Measurements from ENCODE around the gene MRPL17. TPM values are rescaled to one million over a fixed set of nuclear protein-coding genes. Genes with fewer than 3 reads are reported as not detected.
A peak's percentile ranks its signal among the peaks of the same experiment; 100 is the strongest.

MRPL17 gene
- total RNA-seq, 3 donors from 2014 or later = 21.2 to 29.7 (median 29.6) TPM

DNA sequence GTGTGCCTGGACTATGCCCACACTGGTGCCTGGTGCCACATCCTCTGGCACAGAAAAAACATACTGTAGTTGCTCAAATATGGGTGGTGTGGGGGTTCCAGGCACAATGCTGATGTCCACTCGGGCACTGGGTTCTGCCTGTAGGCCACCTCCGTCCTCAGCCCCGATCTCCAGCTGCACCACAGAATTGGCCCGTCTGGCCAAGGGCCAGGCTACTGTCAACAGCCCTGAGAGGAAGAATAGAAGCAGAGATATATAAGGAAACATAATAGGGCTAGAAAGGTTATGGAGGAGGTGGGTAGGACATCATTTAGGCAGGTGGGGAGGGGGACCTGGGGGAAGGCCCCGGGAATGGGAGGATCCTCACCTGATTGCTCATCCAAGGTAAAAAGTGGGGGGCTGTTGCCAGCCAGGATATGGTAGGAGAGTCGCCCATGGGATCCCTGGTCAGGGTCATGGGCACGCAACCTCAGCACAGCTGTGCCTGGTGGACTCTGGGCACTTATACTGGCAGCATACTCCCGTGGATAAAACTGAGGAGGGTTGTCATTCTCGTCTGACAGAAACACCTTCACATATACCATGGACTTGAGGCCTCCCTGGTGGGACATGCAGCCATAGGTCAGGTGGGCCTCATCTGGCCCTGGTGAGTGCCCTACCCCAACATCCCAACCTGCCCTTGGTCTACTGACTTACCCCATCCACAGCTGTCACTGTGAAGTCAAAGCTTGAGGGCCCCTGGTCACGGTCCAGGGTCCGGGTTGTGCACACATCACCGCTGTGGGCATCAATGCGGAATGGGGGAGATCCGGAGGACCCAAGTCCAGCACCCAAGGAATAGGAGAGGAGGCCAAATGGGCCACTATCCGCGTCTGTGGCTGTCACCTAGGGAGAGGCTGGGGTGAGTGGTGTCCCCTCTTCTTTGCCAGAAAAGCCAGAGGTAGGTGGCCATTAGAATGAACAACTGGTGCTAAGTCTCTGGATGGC is 49.4 kb downstream of the MRPL17 start:
- H3K36me3 ChIP-seq (ENCODE audit: low read depth) = no peaks in the 10 kb centered on the region
- intact Hi-C loops (cut with DNase I, micrococcal nuclease) = no loop called here

DNA sequence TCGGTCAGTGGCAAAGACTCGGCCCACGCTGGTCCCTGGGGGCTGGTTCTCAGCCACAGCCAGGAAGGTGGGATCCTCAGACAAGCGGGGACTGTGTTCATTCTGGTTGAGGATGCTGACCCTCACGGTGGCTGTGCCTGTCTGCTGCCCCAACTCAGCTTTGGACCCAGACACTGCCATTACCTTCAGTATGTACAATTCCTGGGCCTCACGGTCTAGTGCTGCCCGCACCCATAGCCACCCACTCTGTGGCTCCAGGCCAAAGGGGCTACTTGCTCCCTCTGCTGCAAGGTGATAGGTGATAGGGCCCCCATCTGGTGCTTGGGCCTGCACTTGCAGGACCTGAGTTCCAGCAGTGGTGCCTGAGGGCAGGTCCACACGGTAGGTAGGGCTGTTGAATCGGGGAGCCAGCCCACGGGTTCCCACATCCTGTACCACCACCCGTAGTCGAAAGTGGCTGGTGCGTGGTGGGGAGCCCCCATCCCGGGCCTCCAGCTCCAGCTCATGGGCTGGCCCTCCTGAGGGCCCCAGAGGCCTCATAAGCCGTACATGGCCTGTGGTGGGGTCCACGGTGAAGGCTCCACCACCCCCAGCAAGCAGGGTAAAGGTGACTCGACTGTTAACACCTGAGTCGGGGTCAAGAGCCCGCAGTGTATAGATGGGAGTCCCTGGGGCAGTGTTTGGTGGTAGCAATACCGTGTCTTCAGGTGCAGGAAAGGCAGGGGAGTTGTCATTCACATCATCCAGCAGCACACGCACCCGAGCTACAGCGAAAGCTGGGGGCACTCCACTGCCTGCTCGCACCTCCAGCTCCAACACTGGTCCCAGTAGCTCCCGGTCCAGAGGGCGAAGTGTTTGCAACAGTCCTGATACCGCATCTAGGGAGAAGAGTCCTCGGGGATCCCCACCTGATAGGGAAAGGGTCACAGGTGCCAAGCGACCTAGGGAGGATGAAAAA is 50.7 kb downstream of the MRPL17 start:
- DNase-seq (peak in 1 of 3 donors; percentile 50), ATAC-seq (no peak)
- H3K4me3 ChIP-seq = no peak overlapping the region
- intact Hi-C loops (cut with DNase I, micrococcal nuclease) = no loop called here
- peaks cover 13% of the 10 kb centered on the region for H3K4me1 ChIP-seq (ENCODE audit: low read depth)
- TF ChIP-seq, protein P1, sequence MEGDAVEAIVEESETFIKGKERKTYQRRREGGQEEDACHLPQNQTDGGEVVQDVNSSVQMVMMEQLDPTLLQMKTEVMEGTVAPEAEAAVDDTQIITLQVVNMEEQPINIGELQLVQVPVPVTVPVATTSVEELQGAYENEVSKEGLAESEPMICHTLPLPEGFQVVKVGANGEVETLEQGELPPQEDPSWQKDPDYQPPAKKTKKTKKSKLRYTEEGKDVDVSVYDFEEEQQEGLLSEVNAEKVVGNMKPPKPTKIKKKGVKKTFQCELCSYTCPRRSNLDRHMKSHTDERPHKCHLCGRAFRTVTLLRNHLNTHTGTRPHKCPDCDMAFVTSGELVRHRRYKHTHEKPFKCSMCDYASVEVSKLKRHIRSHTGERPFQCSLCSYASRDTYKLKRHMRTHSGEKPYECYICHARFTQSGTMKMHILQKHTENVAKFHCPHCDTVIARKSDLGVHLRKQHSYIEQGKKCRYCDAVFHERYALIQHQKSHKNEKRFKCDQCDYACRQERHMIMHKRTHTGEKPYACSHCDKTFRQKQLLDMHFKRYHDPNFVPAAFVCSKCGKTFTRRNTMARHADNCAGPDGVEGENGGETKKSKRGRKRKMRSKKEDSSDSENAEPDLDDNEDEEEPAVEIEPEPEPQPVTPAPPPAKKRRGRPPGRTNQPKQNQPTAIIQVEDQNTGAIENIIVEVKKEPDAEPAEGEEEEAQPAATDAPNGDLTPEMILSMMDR (IDR thresholded peaks at IDR 0.05) = no peak
- H3K36me3 ChIP-seq (ENCODE audit: low read depth) = no peaks in the 10 kb centered on the region
- H3K9me3 ChIP-seq = no peaks in the 10 kb centered on the region

More for the DNA sequence above, 49.4 kb downstream of the MRPL17 start:
- no peaks in the 10 kb centered on the region for H3K9me3 ChIP-seq
- TF ChIP-seq, protein P1 (IDR thresholded peaks at IDR 0.05) = no peak
- ATAC-seq (no peak), DNase-seq (no peak)
- H3K4me1 ChIP-seq (ENCODE audit: low read depth) = peaks cover 13% of the 10 kb centered on the region
- H3K4me3 ChIP-seq = no peak overlapping the region

DNA sequence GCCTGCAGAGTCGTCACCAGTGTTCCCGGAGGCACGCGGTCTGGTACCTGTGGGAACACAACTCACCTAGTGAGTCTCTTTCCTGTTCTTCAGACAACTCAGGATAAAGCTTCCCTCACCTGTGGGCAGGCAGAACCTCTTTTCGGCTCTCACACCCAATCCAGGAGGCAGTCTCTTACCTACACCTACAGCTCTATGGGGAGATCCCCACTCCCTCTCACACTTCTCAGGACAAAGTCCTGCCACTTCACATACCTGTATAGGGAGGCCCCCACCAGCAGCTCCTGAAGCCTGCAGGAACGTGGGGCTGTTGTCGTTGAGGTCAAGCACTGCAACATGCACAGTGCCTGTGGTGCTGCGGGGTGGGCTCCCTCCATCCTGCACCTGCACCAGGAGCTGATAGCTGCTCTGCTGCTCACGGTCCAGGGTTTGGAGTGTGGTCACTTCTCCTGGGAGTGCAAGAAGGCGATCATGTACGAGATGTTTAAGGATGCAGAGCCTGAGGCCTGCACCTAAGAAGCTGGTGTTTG is 51.7 kb downstream of the MRPL17 start:
- DNase-seq (no peak), ATAC-seq (no peak)
- H3K4me3 ChIP-seq = no peak overlapping the region
- TF ChIP-seq, protein P1 (IDR thresholded peaks at IDR 0.05) = no peak
- intact Hi-C loops (cut with DNase I, micrococcal nuclease) = no loop called here
- no peaks in the 10 kb centered on the region for H3K36me3 ChIP-seq (ENCODE audit: low read depth)
- H3K9me3 ChIP-seq = no peaks in the 10 kb centered on the region
- H3K4me1 ChIP-seq (ENCODE audit: low read depth) = peaks cover 13% of the 10 kb centered on the region

DNA sequence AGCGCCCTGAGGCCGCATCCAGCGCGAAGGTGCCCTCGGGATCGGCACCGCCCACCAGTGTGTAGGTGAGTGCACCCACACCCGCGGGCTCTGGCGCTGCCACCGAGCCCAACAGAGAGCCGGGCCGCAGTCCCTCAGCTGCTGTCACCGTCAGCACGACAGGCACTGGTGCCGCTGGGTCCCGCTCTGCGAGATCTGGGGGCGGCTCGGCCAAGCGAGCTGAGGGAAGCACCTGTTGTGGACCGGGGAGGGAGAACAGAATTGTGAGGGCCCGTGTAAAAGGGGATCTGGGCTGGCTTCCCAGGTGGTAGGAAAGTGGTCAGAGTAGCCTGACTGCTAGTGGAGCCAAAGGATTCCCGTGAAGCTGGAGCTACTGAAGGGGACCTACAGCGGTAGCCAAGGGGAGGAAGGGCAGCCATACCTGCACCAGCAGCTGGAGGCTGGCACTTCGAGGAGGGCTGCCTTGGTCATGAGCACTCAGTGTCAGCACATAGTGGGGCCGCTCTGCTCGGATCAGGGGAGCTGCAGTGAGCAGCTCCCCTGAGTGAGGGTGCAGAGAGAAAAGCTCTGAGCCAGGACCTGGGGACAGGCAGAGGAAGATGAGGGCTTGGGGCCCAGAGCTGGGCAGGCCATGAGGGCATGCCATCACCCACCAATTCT is 52.4 kb downstream of the MRPL17 start:
- Histone ChIP-seq H3K9me3 (no peaks in the 10 kb centered on the region), H3K4me3 (no peak overlapping the region), H3K36me3 (ENCODE audit: low read depth) (no peaks in the 10 kb centered on the region), H3K4me1 (ENCODE audit: low read depth) (peaks cover 9% of the 10 kb centered on the region)
- intact Hi-C loops (cut with DNase I, micrococcal nuclease) = no loop called here
- DNase-seq = peak in 1 of 3 donors; percentile 44
- TF ChIP-seq, protein P1 (IDR thresholded peaks at IDR 0.05) = no peak
- ATAC-seq = no peak

Other genes with a start within 250 kb of the MRPL17 start
- gene HPX, start 242.4 kb downstream of the MRPL17 start, total RNA-seq = 1 to 10 TPM; 2.0 to 7.0 (median 2.3) TPM
- 10 to 100 TPM; 28.0 to 57.8 (median 48.4) TPM for gene TRIM3, start 209.4 kb downstream of the MRPL17 start, total RNA-seq
- gene ARFIP2, start 202.0 kb downstream of the MRPL17 start, total RNA-seq = 10 to 100 TPM; 52.7 to 85.0 (median 76.6) TPM
- gene TIMM10B, start 201.8 kb downstream of the MRPL17 start, total RNA-seq = 10 to 100 TPM; 36.9 to 42.4 (median 41.0) TPM
- 10 to 100 TPM; 12.9 to 17.7 (median 15.5) TPM for gene DNHD1, start 186.1 kb downstream of the MRPL17 start, total RNA-seq
- 10 to 100 TPM; 20.5 to 33.7 (median 20.7) TPM for gene RRP8, start 79.7 kb downstream of the MRPL17 start, total RNA-seq
- gene ILK, start 79.6 kb downstream of the MRPL17 start, total RNA-seq = 100 to 1,000 TPM; 113 to 323 (median 115) TPM
- gene TAF10, start 71.1 kb downstream of the MRPL17 start, total RNA-seq = 100 to 1,000 TPM in 2 of 3 donors, 10 to 100 TPM in 1; 84.0 to 135 (median 115) TPM
- 100 to 1,000 TPM in 1 of 3 donors, 10 to 100 TPM in 2; 86.4 to 116 (median 93.8) TPM for gene TPP1, start 63.9 kb downstream of the MRPL17 start, total RNA-seq
- 10 to 100 TPM in 1 of 3 donors, 1 to 10 TPM in 2; 3.5 to 38.8 (median 6.0) TPM for gene DCHS1, start 27.5 kb downstream of the MRPL17 start, total RNA-seq
- under 1 TPM; 0.14 to 0.49 (median 0.28) TPM for gene OR2AG2, start 88.6 kb upstream of the MRPL17 start, total RNA-seq
- gene OR2AG1, start 99.7 kb upstream of the MRPL17 start, total RNA-seq = not detected
- gene OR6A2, start 116.3 kb upstream of the MRPL17 start, total RNA-seq = under 1 TPM; 0.28 to 0.69 (median 0.29) TPM
- gene OR10A5, start 162.3 kb upstream of the MRPL17 start, total RNA-seq = not detected
- gene OR10A2, start 179.7 kb upstream of the MRPL17 start, total RNA-seq = under 1 TPM in 1 of 3 donors, not detected in 2; 0.06 TPM
- gene OR10A4, start 193.3 kb upstream of the MRPL17 start, total RNA-seq = not detected
- gene OR2D2, start 209.2 kb upstream of the MRPL17 start, total RNA-seq = 1 to 10 TPM in 1 of 3 donors, under 1 TPM in 2; 0.28 to 2.1 (median 0.53) TPM
- gene OR2D3, start 237.7 kb upstream of the MRPL17 start, total RNA-seq = not detected
- gene ZNF215, start 243.1 kb upstream of the MRPL17 start, total RNA-seq = 1 to 10 TPM; 3.0 to 7.5 (median 5.1) TPM

Data from mucosa of descending colon (tissue), 3 donors.